Measurements from ENCODE around the gene PSMB5. TPM values are rescaled to one million over a fixed set of nuclear protein-coding genes. Genes with fewer than 3 reads are reported as not detected.

Gene PSMB5
- total and polyA plus RNA-seq, 3 experiments from 2014 or later = 37.1 to 198 (median 186) TPM

GRCh38 chr14:22986508-22987054 is 48.1 kb downstream of the PSMB5 start:
- ChIA-PET POLR2A (interaction anchor here (1.1 to 1.4 kb wide), 3 partner anchors 8 to 71 kb away, joined by 4 to 14 read pairs (median 6); no protein-coding TSS in a partner anchor), CTCF (interaction anchor here (0.6 to 27.9 kb wide), 46 partner anchors 10 to 416 kb away, joined by 3 to 732 read pairs (median 4); partner anchors contain the start of genes ABHD4, ACIN1, C14orf119 and CDH24)
- peak; percentile 75 to 89 (median 79) for DNase-seq
- H3K36me3 Mint-ChIP-seq = peaks cover 0 to 24% (median 0%) of the 10 kb centered on the region in 3 donors
- no peaks in the 10 kb centered on the region for H3K9me3 Mint-ChIP-seq
- Histone ChIP-seq H3K27ac (ENCODE audit: low read depth, low read length) (no peak overlapping the region), H3K36me3 (ENCODE audit: insufficient read depth, low read length) (no peaks in the 10 kb centered on the region), H3K4me3 (ENCODE audit: low read length) (no peak overlapping the region), H3K4me1 (ENCODE audit: insufficient read depth, low read length) (peaks cover 7% of the 10 kb centered on the region), H3K27me3 (ENCODE audit: insufficient read depth, low read length, poor library complexity, severe bottlenecking) (no peaks in the 10 kb centered on the region), H3K9me3 (ENCODE audit: low read length) (no peaks in the 10 kb centered on the region)
- peak overlapping the region in 2 of 8 donors; percentile 12 to 29 for H3K27ac Mint-ChIP-seq
- H3K4me3 Mint-ChIP-seq = peak overlapping the region in 1 of 7 donors; percentile 60
- no peaks in the 10 kb centered on the region for H3K4me1 Mint-ChIP-seq
- H3K27me3 Mint-ChIP-seq = no peaks in the 10 kb centered on the region

DNA sequence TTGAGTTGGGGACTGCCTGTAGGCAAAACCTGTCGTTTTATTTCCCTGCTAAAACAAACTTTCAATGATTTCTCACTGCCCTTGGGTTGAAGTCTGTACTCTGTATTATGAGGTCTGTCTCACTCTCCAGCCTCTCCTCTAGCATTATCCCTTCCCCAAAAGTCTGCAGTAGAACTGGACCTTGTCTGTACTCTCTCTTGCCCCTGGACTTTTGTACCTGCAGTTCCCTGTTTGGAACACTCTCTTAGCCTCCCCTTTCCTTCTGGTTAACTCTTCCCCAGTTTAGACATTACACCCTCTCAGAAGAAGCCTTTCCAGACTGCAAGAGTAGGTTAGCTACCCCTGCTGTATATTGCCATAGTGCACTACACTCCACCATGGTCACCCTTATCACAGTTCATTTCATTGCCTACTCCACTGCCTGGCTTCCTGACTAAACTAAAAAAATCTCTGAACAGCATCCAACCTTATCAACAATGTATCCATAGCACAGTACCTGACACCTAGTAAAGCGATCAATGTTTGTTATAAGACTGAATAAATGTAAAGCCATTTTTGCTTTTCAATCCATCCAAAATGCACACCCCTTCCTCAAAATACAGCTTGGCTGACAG is 48.7 kb downstream of the PSMB5 start:
- peaks cover 0 to under 1% of the 10 kb centered on the region in 2 donors for H3K27me3 Mint-ChIP-seq
- H3K27me3 ChIP-seq (ENCODE audit: insufficient read depth, low read length, poor library complexity, severe bottlenecking) = no peaks in the 10 kb centered on the region
- no peaks in the 10 kb centered on the region for H3K9me3 ChIP-seq (ENCODE audit: low read length)
- H3K27ac Mint-ChIP-seq = peak overlapping the region in 1 of 8 donors; percentile 12
- H3K4me3 ChIP-seq (ENCODE audit: low read length) = no peak overlapping the region
- peaks cover 13% of the 10 kb centered on the region for H3K4me1 ChIP-seq (ENCODE audit: insufficient read depth, low read length)
- peak overlapping the region in 2 of 7 donors; percentile 40 to 60 for H3K4me3 Mint-ChIP-seq
- no peak for DNase-seq
- no peaks in the 10 kb centered on the region for H3K4me1 Mint-ChIP-seq
- no peaks in the 10 kb centered on the region for H3K36me3 ChIP-seq (ENCODE audit: insufficient read depth, low read length)
- no peaks in the 10 kb centered on the region for H3K9me3 Mint-ChIP-seq
- H3K27ac ChIP-seq (ENCODE audit: low read depth, low read length) = no peak overlapping the region
- ChIA-PET CTCF (interaction anchor here (0.6 to 27.9 kb wide), 45 partner anchors 9 to 416 kb away, joined by 3 to 732 read pairs (median 4); partner anchors contain the start of genes ABHD4, ACIN1, C14orf119 and CDH24), POLR2A (interaction anchor here (1.1 to 1.4 kb wide), 3 partner anchors 9 to 72 kb away, joined by 4 to 14 read pairs (median 6); no protein-coding TSS in a partner anchor)
- peaks cover 0 to 24% (median 0%) of the 10 kb centered on the region in 3 donors for H3K36me3 Mint-ChIP-seq

GRCh38 chr14:22984959-22985658 is 49.6 kb downstream of the PSMB5 start:
- peak overlapping the region in 1 of 8 donors; percentile 3 for H3K27ac Mint-ChIP-seq
- Histone ChIP-seq H3K9me3 (ENCODE audit: low read length) (no peaks in the 10 kb centered on the region), H3K27me3 (ENCODE audit: insufficient read depth, low read length, poor library complexity, severe bottlenecking) (no peaks in the 10 kb centered on the region), H3K36me3 (ENCODE audit: insufficient read depth, low read length) (no peaks in the 10 kb centered on the region), H3K4me3 (ENCODE audit: low read length) (no peak overlapping the region), H3K27ac (ENCODE audit: low read depth, low read length) (no peak overlapping the region), H3K4me1 (ENCODE audit: insufficient read depth, low read length) (peaks cover 18% of the 10 kb centered on the region)
- ChIA-PET POLR2A (no interaction called here), CTCF (interaction anchor here (1.0 to 27.9 kb wide), 16 partner anchors 8 to 400 kb away, joined by 3 to 732 read pairs (median 12); partner anchors contain the start of genes ACIN1, C14orf119, CDH24 and PRMT5)
- peaks cover 0 to 7% of the 10 kb centered on the region in 2 donors for H3K27me3 Mint-ChIP-seq
- peaks cover 0 to 23% (median 0%) of the 10 kb centered on the region in 3 donors for H3K36me3 Mint-ChIP-seq
- DNase-seq = no peak
- peaks cover 1 to 4% (median 2%) of the 10 kb centered on the region in 3 donors for H3K4me1 Mint-ChIP-seq
- no peak overlapping the region for H3K4me3 Mint-ChIP-seq
- no peaks in the 10 kb centered on the region for H3K9me3 Mint-ChIP-seq

GRCh38 chr14:22982477-22983245 is 52.0 kb downstream of the PSMB5 start, which contains the start of gene AJUBA:
AJUBA (minus strand) TSS chr14:22982551; CDS start chr14:22982266, 285 bp downstream.
- ChIA-PET POLR2A (interaction anchor here (0.7 to 2.2 kb wide), 5 partner anchors 9 to 76 kb away, joined by 3 to 6 read pairs (median 4); partner anchors contain the start of genes HAUS4 and PRMT5), CTCF (interaction anchor here (0.6 to 27.9 kb wide), 27 partner anchors 10 to 412 kb away, joined by 3 to 732 read pairs (median 4); partner anchors contain the start of genes ACIN1, C14orf119, CDH24 and HAUS4)
- Histone ChIP-seq H3K4me3 (ENCODE audit: low read length) (peak within 1 kb of the TSS; percentile 93), H3K27me3 (ENCODE audit: insufficient read depth, low read length, poor library complexity, severe bottlenecking) (no peaks in the 10 kb centered on the region), H3K27ac (ENCODE audit: low read depth, low read length) (peak within 1 kb of the TSS; percentile 50), H3K9me3 (ENCODE audit: low read length) (no peaks in the 10 kb centered on the region), H3K4me1 (ENCODE audit: insufficient read depth, low read length) (peaks cover 18% of the 10 kb centered on the region), H3K36me3 (ENCODE audit: insufficient read depth, low read length) (no peaks in the 10 kb centered on the region)
- H3K4me3 Mint-ChIP-seq = peak within 1 kb of the TSS in 3 of 7 donors; percentile 55 to 77 (median 76)
- DNase-seq = peak; percentile 48 to 76 (median 61)
- peaks cover 0 to 9% of the 10 kb centered on the region in 2 donors for H3K27me3 Mint-ChIP-seq
- H3K36me3 Mint-ChIP-seq = peaks cover 0 to 7% (median 0%) of the 10 kb centered on the region in 3 donors
- H3K9me3 Mint-ChIP-seq = no peaks in the 10 kb centered on the region
- peak within 1 kb of the TSS in 2 of 8 donors; percentile 9 to 26 for H3K27ac Mint-ChIP-seq
- H3K4me1 Mint-ChIP-seq = peaks cover 3 to 7% (median 5%) of the 10 kb centered on the region in 3 donors

DNA sequence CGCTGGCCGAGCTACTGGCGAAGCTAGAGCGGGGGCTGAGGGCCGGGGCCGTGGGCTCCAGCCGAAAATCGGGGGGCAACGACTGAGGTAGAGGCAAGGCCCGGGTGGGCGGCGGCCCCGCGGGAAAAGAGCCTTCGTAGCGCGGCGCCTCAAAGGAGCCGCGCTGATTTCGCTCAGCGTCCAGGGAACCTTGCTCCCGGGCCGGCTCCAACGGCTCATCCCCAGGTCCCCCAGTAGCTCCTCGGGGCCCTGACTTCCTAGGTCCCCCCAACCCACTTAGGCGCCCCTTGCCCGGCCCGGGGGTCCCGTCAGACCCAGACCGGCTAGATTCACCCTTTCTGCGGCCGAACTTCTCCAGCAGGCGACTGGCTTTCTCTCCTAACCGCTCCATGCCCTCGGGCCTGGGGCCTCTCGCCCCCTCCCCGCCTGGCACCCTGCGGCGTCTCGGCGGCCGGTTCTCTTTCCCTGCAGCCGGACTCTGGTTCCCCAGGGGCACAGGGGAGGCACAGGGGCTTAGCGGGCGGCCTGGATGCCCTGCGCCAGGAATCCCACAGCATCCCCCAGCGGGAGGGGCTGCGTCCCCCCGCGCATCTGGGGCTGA is 52.7 kb downstream of the PSMB5 start:
- H3K27me3 ChIP-seq (ENCODE audit: insufficient read depth, low read length, poor library complexity, severe bottlenecking) = no peaks in the 10 kb centered on the region
- peaks cover 18% of the 10 kb centered on the region for H3K4me1 ChIP-seq (ENCODE audit: insufficient read depth, low read length)
- peaks cover 3 to 7% (median 5%) of the 10 kb centered on the region in 3 donors for H3K4me1 Mint-ChIP-seq
- H3K27me3 Mint-ChIP-seq = peaks cover 0 to 9% of the 10 kb centered on the region in 2 donors
- no peaks in the 10 kb centered on the region for H3K9me3 ChIP-seq (ENCODE audit: low read length)
- H3K4me3 Mint-ChIP-seq = peak overlapping the region in 3 of 7 donors; percentile 55 to 77 (median 76)
- CTCF ChIA-PET = interaction anchor here (0.6 to 27.9 kb wide), 23 partner anchors 11 to 412 kb away, joined by 3 to 732 read pairs (median 3); partner anchors contain the start of genes ACIN1, C14orf119, CDH24 and PABPN1
- no peaks in the 10 kb centered on the region for H3K9me3 Mint-ChIP-seq
- H3K27ac ChIP-seq (ENCODE audit: low read depth, low read length) = no peak overlapping the region
- POLR2A ChIA-PET = interaction anchor here (0.7 to 2.2 kb wide), 6 partner anchors 25 to 215 kb away, joined by 3 to 6 read pairs (median 4); partner anchors contain the start of genes HAUS4, OXA1L and PRMT5
- peak overlapping the region; percentile 93 for H3K4me3 ChIP-seq (ENCODE audit: low read length)
- no peak for DNase-seq
- H3K36me3 ChIP-seq (ENCODE audit: insufficient read depth, low read length) = no peaks in the 10 kb centered on the region
- H3K36me3 Mint-ChIP-seq = peaks cover 0 to 2% (median 0%) of the 10 kb centered on the region in 3 donors
- H3K27ac Mint-ChIP-seq = peak overlapping the region in 2 of 8 donors; percentile 9 to 26

- POLR2A ChIA-PET = interaction anchor here (0.7 to 2.2 kb wide), 3 partner anchors 24 to 215 kb away, joined by 3 to 5 read pairs (median 3); partner anchors contain the start of genes HAUS4 and OXA1L
These were observed 53.4 kb downstream of the PSMB5 start for GRCh38 chr14:22981090-22981875.

More at GRCh38 chr14:22981090-22981875, 53.4 kb downstream of the PSMB5 start:
- H3K9me3 ChIP-seq (ENCODE audit: low read length) = no peaks in the 10 kb centered on the region
- peaks cover 0 to 12% of the 10 kb centered on the region in 2 donors for H3K27me3 Mint-ChIP-seq
- H3K36me3 Mint-ChIP-seq = no peaks in the 10 kb centered on the region
- CTCF ChIA-PET = interaction anchor here (0.9 to 27.9 kb wide), 13 partner anchors 10 to 411 kb away, joined by 3 to 732 read pairs (median 3); partner anchors contain the start of genes ACIN1, C14orf119 and CDH24
- no peaks in the 10 kb centered on the region for H3K27me3 ChIP-seq (ENCODE audit: insufficient read depth, low read length, poor library complexity, severe bottlenecking)
- peak overlapping the region; percentile 45 for H3K4me3 ChIP-seq (ENCODE audit: low read length)
- no peaks in the 10 kb centered on the region for H3K36me3 ChIP-seq (ENCODE audit: insufficient read depth, low read length)
- no peak overlapping the region for H3K27ac ChIP-seq (ENCODE audit: low read depth, low read length)
- no peaks in the 10 kb centered on the region for H3K9me3 Mint-ChIP-seq
- peak overlapping the region; percentile 10 to 78 (median 63) for H3K4me3 Mint-ChIP-seq
- peaks cover 18% of the 10 kb centered on the region for H3K4me1 ChIP-seq (ENCODE audit: insufficient read depth, low read length)
- H3K4me1 Mint-ChIP-seq = peaks cover 3 to 7% (median 5%) of the 10 kb centered on the region in 3 donors
- DNase-seq = peak in 1 of 5 donors; percentile 26
- H3K27ac Mint-ChIP-seq = no peak overlapping the region
